Measurements from ENCODE around the gene CACNG7.

The CACNG7 gene

GRCh38 chr19:53883741-53884140, 25.3 kb upstream of the CACNG7 start:
- no peak for DNase-seq (ENCODE audit: low read depth in 1 of 2, low spot score in 1 of 2)
- H3K4me3 ChIP-seq (replicated peaks; ENCODE audit: insufficient read depth, low read length) = no peak overlapping the region
- no peak for TF ChIP-seq POLR2AphosphoS5 (IDR thresholded peaks at IDR 0.05; ENCODE audit: low read depth)
- no peak overlapping the region for H3K27ac ChIP-seq (replicated peaks)
- peaks cover 40% of the 10 kb centered on the region for H3K27me3 ChIP-seq (ENCODE audit: insufficient read depth, poor library complexity, severe bottlenecking)

- no peak for DNase-seq (ENCODE audit: low read depth in 1 of 2, low spot score in 1 of 2)
- H3K27me3 ChIP-seq (ENCODE audit: insufficient read depth, poor library complexity, severe bottlenecking) = peaks cover 40% of the 10 kb centered on the region
- H3K27ac ChIP-seq (replicated peaks) = no peak overlapping the region
- no peak overlapping the region for H3K4me3 ChIP-seq (replicated peaks; ENCODE audit: insufficient read depth, low read length)
- TF ChIP-seq SPI1 (IDR thresholded peaks at IDR 0.05; ENCODE audit: borderline replicate concordance, low read depth) (no peak), POLR2AphosphoS5 (IDR thresholded peaks at IDR 0.05; ENCODE audit: low read depth) (no peak), GABPA (IDR thresholded peaks at IDR 0.05; ENCODE audit: low read depth) (no peak), CTCF (IDR thresholded peaks at IDR 0.05; ENCODE audit: insufficient read depth, low read length) (no peak), REST (IDR thresholded peaks at IDR 0.05; ENCODE audit: insufficient replicate concordance, low read depth) (no peak)
Observed at GRCh38 chr19:53884256-53884655, 24.8 kb upstream of the CACNG7 start.

- H3K27me3 ChIP-seq (ENCODE audit: insufficient read depth, poor library complexity, severe bottlenecking) = peaks cover 35% of the 10 kb centered on the region
- H3K4me3 ChIP-seq (replicated peaks; ENCODE audit: insufficient read depth, low read length) = no peak overlapping the region
- no peak overlapping the region for H3K27ac ChIP-seq (replicated peaks)
- TF ChIP-seq GABPA (IDR thresholded peaks at IDR 0.05; ENCODE audit: low read depth) (no peak), REST (IDR thresholded peaks at IDR 0.05; ENCODE audit: insufficient replicate concordance, low read depth) (no peak), POLR2AphosphoS5 (IDR thresholded peaks at IDR 0.05; ENCODE audit: low read depth) (no peak)
- no peak for DNase-seq (ENCODE audit: low read depth in 1 of 2, low spot score in 1 of 2)
Observed at GRCh38 chr19:53885036-53885435, 24.0 kb upstream of the CACNG7 start.

GRCh38 chr19:53892301-53892980, 16.6 kb upstream of the CACNG7 start:
- Histone ChIP-seq H3K4me3 (replicated peaks; ENCODE audit: insufficient read depth, low read length) (no peak overlapping the region), H3K27ac (replicated peaks) (no peak overlapping the region), H3K27me3 (ENCODE audit: insufficient read depth, poor library complexity, severe bottlenecking) (no peaks in the 10 kb centered on the region)
- DNase-seq (ENCODE audit: low read depth in 1 of 2, low spot score in 1 of 2) = no peak
- TF ChIP-seq POLR2AphosphoS5 (IDR thresholded peaks at IDR 0.05; ENCODE audit: low read depth) (no peak), SPI1 (IDR thresholded peaks at IDR 0.05; ENCODE audit: borderline replicate concordance, low read depth) (no peak), REST (IDR thresholded peaks at IDR 0.05; ENCODE audit: insufficient replicate concordance, low read depth) (no peak), GABPA (IDR thresholded peaks at IDR 0.05; ENCODE audit: low read depth) (no peak), CTCF (IDR thresholded peaks at IDR 0.05; ENCODE audit: insufficient read depth, low read length) (no peak)
